ENCODE measurements around the gene TEKT2. TPM values are rescaled to one million over a fixed set of nuclear protein-coding genes. Genes with fewer than 3 reads are reported as not detected.

TEKT2 gene
- total and polyA plus RNA-seq, 2 of the 4 experiments (the other 2 are of a cell fraction), result 0.18 TPM; not detected in 1

- H2BK15ac ChIP-seq (ENCODE audit: low read depth, low read length), result no peak overlapping the region
- H3K18ac ChIP-seq (ENCODE audit: low read depth, low read length), result no peak overlapping the region
- no peaks in the 10 kb centered on the region for H3K27me3 ChIP-seq (ENCODE audit: control insufficient read depth, insufficient read depth, low read length)
- H3K23ac ChIP-seq (ENCODE audit: low read depth, low read length), result no peak overlapping the region
- no peaks in the 10 kb centered on the region for H3K9me1 ChIP-seq (ENCODE audit: insufficient read depth, low read length)
- no peak overlapping the region for H4K91ac ChIP-seq (ENCODE audit: insufficient read depth, low read depth, low read length)
- no peak overlapping the region for H4K8ac ChIP-seq (ENCODE audit: low read depth in 2 of 2, low read length in 2 of 2)
- H2AFZ ChIP-seq (replicated peaks; ENCODE audit: low read length, poor library complexity), result no peak overlapping the region
- no peak overlapping the region for H2BK120ac ChIP-seq (ENCODE audit: low read depth, low read length)
- H3K56ac ChIP-seq (ENCODE audit: extremely low read depth, insufficient read depth, low read length), result no peak overlapping the region
- no peak overlapping the region for H4K5ac ChIP-seq (ENCODE audit: low read depth, low read length)
- intact Hi-C loops (cut with micrococcal nuclease), result no loop called here
- H2AK9ac ChIP-seq (replicated peaks; ENCODE audit: low read depth, low read length, poor library complexity), result no peak overlapping the region
- H3K4ac ChIP-seq (ENCODE audit: low read depth, low read length), result no peak overlapping the region
- H3K27ac ChIP-seq (ENCODE audit: insufficient read depth, low read length), result no peak overlapping the region
- H3K4me3 ChIP-seq (ENCODE audit: insufficient read depth, low read depth, low read length), result no peak overlapping the region
- H2AK5ac ChIP-seq (ENCODE audit: low read depth, low read length), result no peak overlapping the region
- POLR2A ChIA-PET (ENCODE audit: unreplicated experiment), result no interaction called here
- in situ Hi-C loops (cut with MboI; ENCODE audit: low sequenced_read_pairs), result no loop called here
- TF ChIP-seq CEBPB (IDR thresholded peaks at IDR 0.05; ENCODE audit: low read depth, low read length) (peak; percentile 65), CTCF (conservative IDR thresholded peaks at IDR 0.05; ENCODE audit: low read depth, low read length) (no peak)
- H3K79me1 ChIP-seq (ENCODE audit: low read depth in 1 of 2, low read length in 2 of 2), result no peaks in the 10 kb centered on the region; a peak in 1 of 4 replicates
- CTCF ChIA-PET, result interaction anchor here (0.6 kb wide), 1 partner anchor 108 kb away, joined by 6 read pairs; no protein-coding TSS in a partner anchor
- DNase-seq, result peak; percentile 75
- no peaks in the 10 kb centered on the region for H3K4me1 ChIP-seq (ENCODE audit: control insufficient read depth, insufficient read depth, low read length)
- no peak overlapping the region for H3K9ac ChIP-seq (ENCODE audit: low read depth, low read length)
- dilution Hi-C loops (cut with HindIII; ENCODE audit: low sequenced_read_pairs, unreplicated experiment), result no loop called here
- BruUV-seq (replicated peaks), result no TSS peak
- peaks cover 15% of the 10 kb centered on the region; the same call in 1 of the 2 replicates for H3K36me3 ChIP-seq (ENCODE audit: control insufficient read depth, insufficient read depth, low read length)
- no peak overlapping the region; the same call in 1 of the 2 replicates for H3K4me2 ChIP-seq (ENCODE audit: low read depth, low read length)
- no peak overlapping the region for H2BK20ac ChIP-seq (ENCODE audit: low read depth, low read length)
- H4K20me1 ChIP-seq (ENCODE audit: insufficient read depth, low read length), result no peaks in the 10 kb centered on the region
- no peaks in the 10 kb centered on the region for H3K9me3 ChIP-seq (ENCODE audit: control insufficient read depth, insufficient read depth, low read length)
- peak; percentile 78 for ATAC-seq (ENCODE audit: low read depth)
- H3K14ac ChIP-seq (replicated peaks; ENCODE audit: low read depth, low read length), result no peak overlapping the region
- peak overlapping the region; percentile 2 for H2BK5ac ChIP-seq (ENCODE audit: low read depth, low read length, poor library complexity, severe bottlenecking)
These were observed 49.2 kb upstream of the TEKT2 start for GRCh38 chr1:36034692-36035091.

All from IMR-90 (cell line).